Activated naive CD4-positive, alpha-beta T cell treated with anti-CD3 and anti-CD28 coated beads, Interleukin-2, amount 50 U/mL, for 72 hours (primary cell): ENCODE measurements around the gene FASTKD1. TPM values are rescaled to one million over a fixed set of nuclear protein-coding genes. Genes with fewer than 3 reads are reported as not detected.
A peak's percentile ranks its signal among the peaks of the same experiment; 100 is the strongest.
"Not testable (repeated sequence)": the region's sequence is repeated elsewhere in the genome, so short reads cannot be mapped to it uniquely, and the experiment has no call there.

ENCODE experiments used
- ATAC-seq, 2 donors: fragments of 150-1000 bp; cut with Tn5 transposase; 2 replicates each; pipeline ENCODE4 v1.10.0; 2021; ENCODE audit warnings: mild to moderate bottlenecking in 2 of 2, moderate library complexity in 2 of 2
- DNase-seq, 2 donors: peaks; one replicate each; pipeline ENCODE4 v3.0.0; 2021 to 2022; ENCODE audit warnings: low spot score in 2 of 2
- H3K27ac Mint-ChIP-seq, 2 donors: one replicate each; pipeline ENCODE4 v1.8.0; 2022; ENCODE audit warnings: mild to moderate bottlenecking in 2 of 2, mixed read lengths in 2 of 2
- H3K36me3 Mint-ChIP-seq, 2 donors: one replicate each; pipeline ENCODE4 v1.8.0; 2022; ENCODE audit warnings: mixed read lengths in 2 of 2
- H3K9me3 Mint-ChIP-seq, 2 donors: one replicate each; pipeline ENCODE4 v1.8.0; 2022; ENCODE audit warnings: mixed read lengths in 2 of 2
- total RNA-seq, 2 donors: library from RNA; stranded (reverse); gene quantifications; one replicate each; pipeline ENCODE4 v1.2.3, GENCODE V29; 2022

The FASTKD1 gene
- total RNA-seq, 2 donors from 2014 or later, result 30.4 to 63.3 TPM

DNA sequence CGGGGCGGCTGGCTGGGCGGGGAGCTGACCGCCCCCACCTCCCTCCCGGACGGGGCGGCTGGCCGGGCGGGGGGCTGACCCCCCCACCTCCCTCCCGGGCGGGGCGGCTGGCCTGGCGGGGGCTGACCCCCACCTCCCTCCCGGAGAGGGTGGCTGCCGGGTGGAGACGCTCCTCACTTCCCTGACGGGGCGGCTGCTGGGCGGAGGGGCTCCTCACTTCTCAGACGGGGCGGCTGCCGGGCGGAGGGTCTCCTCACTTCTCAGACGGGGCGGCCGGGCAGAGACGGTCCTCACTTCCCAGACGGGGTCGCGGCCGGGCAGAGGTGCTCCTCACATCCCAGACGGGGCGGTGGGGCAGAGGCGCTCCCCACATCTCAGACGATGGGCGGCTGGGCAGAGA, 1.6 kb upstream of the FASTKD1 start:
- ATAC-seq, H3K36me3 Mint-ChIP-seq, H3K9me3 Mint-ChIP-seq, DNase-seq, H3K27ac Mint-ChIP-seq: not testable (repeated sequence)

DNA sequence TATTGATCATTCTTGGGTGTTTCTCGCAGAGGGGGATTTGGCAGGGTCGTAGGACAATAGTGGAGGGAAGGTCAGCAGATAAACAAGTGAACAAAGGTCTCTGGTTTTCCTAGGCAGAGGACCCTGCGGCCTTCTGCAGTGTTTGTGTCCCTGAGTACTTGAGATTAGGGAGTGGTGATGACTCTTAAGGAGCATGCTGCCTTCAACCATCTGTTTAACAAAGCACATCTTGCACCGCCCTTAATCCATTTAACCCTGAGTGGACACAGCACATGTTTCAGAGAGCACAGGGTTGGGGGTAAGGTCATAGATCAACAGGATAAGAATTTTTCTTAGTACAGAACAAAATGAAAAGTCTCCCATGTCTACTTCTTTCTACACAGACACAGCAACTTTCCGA, 874 bp upstream of the FASTKD1 start:
- ATAC-seq, H3K27ac Mint-ChIP-seq, H3K36me3 Mint-ChIP-seq, H3K9me3 Mint-ChIP-seq, DNase-seq: not testable (repeated sequence)

GRCh38 chr2:169573974-169574299, 272 bp upstream of the FASTKD1 start:
- Mint-ChIP-seq H3K36me3 (peaks cover 5 to 9% of the 10 kb centered on the region in 2 donors), H3K27ac (peak overlapping the region; percentile 90 to 92), H3K9me3 (no peaks in the 10 kb centered on the region)
- ATAC-seq, result no peak
- DNase-seq, result no peak

DNA sequence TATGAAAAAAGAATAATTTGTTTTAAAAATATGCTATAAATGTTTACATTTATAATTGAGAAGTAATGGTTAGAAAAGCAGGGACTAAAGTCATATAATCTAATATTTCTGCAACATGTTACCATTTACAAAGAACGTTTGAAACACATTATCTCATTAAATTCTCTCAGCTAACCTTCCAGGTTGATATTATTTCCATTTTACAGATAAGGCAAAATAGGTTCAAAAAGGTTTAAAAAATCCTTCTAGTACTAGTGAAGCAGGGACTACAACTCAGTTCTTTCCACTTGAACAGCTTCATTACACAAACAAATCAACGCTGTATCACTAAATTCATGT, 875 bp downstream of the FASTKD1 start:
- no peaks in the 10 kb centered on the region for H3K9me3 Mint-ChIP-seq
- DNase-seq (no peak), ATAC-seq (no peak)
- peaks cover 5 to 9% of the 10 kb centered on the region in 2 donors for H3K36me3 Mint-ChIP-seq
- H3K27ac Mint-ChIP-seq, result peak overlapping the region in 1 of 2 donors; percentile 90

DNA sequence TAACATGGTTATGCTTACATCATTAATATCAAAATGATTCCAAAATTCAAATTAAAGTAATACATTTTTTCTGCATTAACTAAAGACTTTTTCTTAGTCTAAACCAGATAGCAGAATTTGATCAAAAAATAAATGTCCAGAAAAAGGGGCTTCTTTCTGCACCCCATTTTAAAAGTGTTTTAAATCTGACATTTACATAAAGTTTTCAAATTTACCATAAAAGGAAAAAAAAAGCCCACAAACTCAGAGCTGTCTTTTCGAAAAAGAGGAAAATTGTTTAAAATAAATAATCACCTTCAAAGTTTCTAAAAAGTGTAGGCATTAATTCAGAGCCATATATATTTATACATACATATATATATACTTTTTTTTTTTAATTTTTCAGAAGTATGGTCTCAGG, 1.5 kb downstream of the FASTKD1 start:
- Mint-ChIP-seq H3K27ac (no peak overlapping the region), H3K36me3 (peaks cover 5 to 9% of the 10 kb centered on the region in 2 donors), H3K9me3 (no peaks in the 10 kb centered on the region)
- DNase-seq (no peak), ATAC-seq (no peak)

- Mint-ChIP-seq H3K9me3 (no peaks in the 10 kb centered on the region), H3K27ac (no peak overlapping the region), H3K36me3 (peaks cover 5 to 9% of the 10 kb centered on the region in 2 donors)
- no peak for DNase-seq
- ATAC-seq, result no peak
These were observed 2.1 kb downstream of the FASTKD1 start for GRCh38 chr2:169571571-169571970.

GRCh38 chr2:169570752-169571151, 2.9 kb downstream of the FASTKD1 start:
- DNase-seq, ATAC-seq, H3K9me3 Mint-ChIP-seq: not testable (repeated sequence)

GRCh38 chr2:169569948-169570347, 3.7 kb downstream of the FASTKD1 start:
- ATAC-seq (no peak), DNase-seq (no peak)
- Mint-ChIP-seq H3K27ac (no peak overlapping the region), H3K9me3 (no peaks in the 10 kb centered on the region), H3K36me3 (peaks cover 9 to 14% of the 10 kb centered on the region in 2 donors)

More at GRCh38 chr2:169570752-169571151, 2.9 kb downstream of the FASTKD1 start:
- H3K27ac Mint-ChIP-seq, H3K36me3 Mint-ChIP-seq: not testable (repeated sequence)

- no peak for DNase-seq
- Mint-ChIP-seq H3K27ac (no peak overlapping the region), H3K36me3 (peaks cover 0 to 24% of the 10 kb centered on the region in 2 donors), H3K9me3 (no peaks in the 10 kb centered on the region)
- no peak for ATAC-seq
These were observed 8.0 kb downstream of the FASTKD1 start for GRCh38 chr2:169565686-169566085.

GRCh38 chr2:169562519-169562918, 11.1 kb downstream of the FASTKD1 start:
- Mint-ChIP-seq H3K27ac (peak overlapping the region in 1 of 2 donors; percentile 88), H3K9me3 (no peaks in the 10 kb centered on the region), H3K36me3 (peaks cover 0 to 33% of the 10 kb centered on the region in 2 donors)
- DNase-seq (no peak), ATAC-seq (peak; percentile 40 to 44)

DNA sequence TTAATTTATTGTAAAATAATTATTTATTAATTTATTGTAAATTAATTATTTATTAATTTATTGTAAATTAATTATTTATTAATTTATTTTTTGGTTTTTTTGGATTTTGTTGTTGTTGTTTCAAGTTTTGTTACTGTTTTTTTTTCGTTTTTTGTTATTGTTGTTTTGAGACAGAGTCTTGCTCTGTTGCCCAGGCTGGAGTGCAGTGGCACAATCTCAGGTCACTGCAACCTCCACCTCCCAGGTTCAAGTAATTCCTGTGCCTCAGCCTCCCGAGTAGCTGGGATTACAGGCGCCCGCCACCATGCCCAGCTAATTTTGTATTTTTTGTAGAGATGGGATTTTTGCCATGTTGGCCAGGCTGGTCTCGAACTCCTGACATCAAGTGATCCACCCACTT, 11.6 kb downstream of the FASTKD1 start:
- not testable (repeated sequence) for DNase-seq, ATAC-seq, H3K9me3 Mint-ChIP-seq
- Mint-ChIP-seq H3K36me3 (peaks cover 0 to 33% of the 10 kb centered on the region in 2 donors), H3K27ac (peak overlapping the region in 1 of 2 donors; percentile 88)

DNA sequence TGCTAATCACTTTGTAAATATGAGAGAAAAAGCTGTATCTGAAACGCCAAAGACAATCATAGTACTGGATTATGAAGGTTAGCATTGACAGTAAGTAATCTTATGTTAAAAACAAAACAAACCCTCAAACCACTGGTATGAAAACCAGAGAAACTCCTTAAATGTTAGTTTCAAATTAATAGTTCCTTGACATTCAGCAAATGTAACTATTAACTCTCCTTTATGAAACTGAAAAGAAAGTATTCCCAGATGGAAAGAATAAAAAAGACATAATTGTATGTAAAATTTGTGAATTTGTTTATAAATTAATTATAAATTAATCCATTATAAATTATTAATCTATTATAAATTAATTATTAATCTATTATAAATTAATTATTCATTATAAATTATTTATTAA, 12.3 kb downstream of the FASTKD1 start:
- Mint-ChIP-seq H3K36me3 (peaks cover 0 to 33% of the 10 kb centered on the region in 2 donors), H3K27ac (peak overlapping the region; percentile 63 to 88), H3K9me3 (no peaks in the 10 kb centered on the region)
- peak in 1 of 2 donors; percentile 16 for ATAC-seq
- no peak for DNase-seq

DNA sequence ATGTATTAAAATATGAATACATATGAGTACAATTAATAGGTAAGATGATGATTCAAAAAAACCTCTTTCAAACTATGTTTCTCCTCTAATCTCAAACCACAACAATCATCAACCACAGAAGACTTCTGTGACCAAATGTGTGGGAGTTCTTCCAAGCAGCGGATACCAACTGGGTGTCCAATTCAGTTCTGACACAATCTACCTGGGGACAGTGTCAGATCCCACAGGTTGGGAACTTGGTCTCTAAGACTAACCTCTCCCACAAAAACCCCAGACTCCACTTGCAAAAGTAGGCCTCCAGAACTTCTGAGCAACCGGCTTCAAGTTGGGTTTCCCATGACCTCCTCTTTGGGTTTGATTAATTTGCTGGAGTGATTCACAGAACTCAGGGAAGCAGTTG, 26.9 kb downstream of the FASTKD1 start:
- DNase-seq (no peak), ATAC-seq (peak; percentile 41 to 58)
- Mint-ChIP-seq H3K27ac (no peak overlapping the region), H3K36me3 (no peaks in the 10 kb centered on the region), H3K9me3 (no peaks in the 10 kb centered on the region)

- H3K9me3 Mint-ChIP-seq, result no peaks in the 10 kb centered on the region
- no peak for ATAC-seq
- no peak for DNase-seq
- no peak overlapping the region for H3K27ac Mint-ChIP-seq
- H3K36me3 Mint-ChIP-seq, result no peaks in the 10 kb centered on the region
These were observed 31.2 kb downstream of the FASTKD1 start for GRCh38 chr2:169542433-169542832.

- DNase-seq, result no peak
- H3K9me3 Mint-ChIP-seq, result no peaks in the 10 kb centered on the region
- no peak overlapping the region for H3K27ac Mint-ChIP-seq
- H3K36me3 Mint-ChIP-seq, result no peaks in the 10 kb centered on the region
- no peak for ATAC-seq
These were observed 33.5 kb downstream of the FASTKD1 start for GRCh38 chr2:169540146-169540545.

DNA sequence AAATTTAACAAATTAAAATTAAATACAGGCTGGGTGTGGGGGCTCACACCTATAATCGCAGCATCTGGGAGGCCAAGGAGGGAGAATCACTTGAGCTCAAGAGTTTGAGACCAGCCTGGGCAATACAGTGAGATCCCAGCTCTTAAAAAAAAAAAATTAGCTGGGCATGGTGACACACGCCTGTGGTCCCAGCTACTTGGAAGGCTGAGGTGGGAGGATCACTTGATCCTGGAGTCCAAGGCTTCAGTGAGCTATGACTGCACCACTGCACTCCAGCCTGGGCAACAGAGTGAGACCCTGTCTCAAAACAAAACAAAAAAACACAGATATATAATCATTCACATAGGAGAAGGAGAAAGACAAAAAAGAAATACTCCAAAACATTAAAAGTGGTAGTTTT, 34.2 kb downstream of the FASTKD1 start:
- not testable (repeated sequence) for DNase-seq, ATAC-seq, H3K9me3 Mint-ChIP-seq, H3K36me3 Mint-ChIP-seq
- peak overlapping the region in 1 of 2 donors; percentile 88 for H3K27ac Mint-ChIP-seq

DNA sequence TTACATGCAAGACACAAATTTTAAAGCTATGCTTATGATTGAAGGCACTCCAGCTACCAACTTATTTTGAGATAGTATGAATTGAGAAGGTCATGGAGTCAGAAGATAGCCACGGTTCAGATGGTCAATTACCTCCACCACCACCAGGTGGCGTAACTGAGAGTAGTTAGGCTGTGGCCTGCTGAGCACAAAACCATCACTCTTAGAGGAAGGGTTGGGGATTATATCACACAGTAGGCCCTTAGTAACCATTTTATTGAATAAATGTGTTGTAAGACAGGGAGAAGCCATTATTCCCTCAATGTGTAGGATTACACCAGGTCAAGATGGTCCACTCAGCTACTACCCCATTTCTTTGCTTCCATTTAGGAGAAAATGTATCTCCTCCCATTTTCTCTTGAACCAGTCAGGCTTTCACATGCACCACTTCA, 45.4 kb downstream of the FASTKD1 start:
- no peak overlapping the region for H3K27ac Mint-ChIP-seq
- DNase-seq (peak; percentile 61 to 83), ATAC-seq (peak; percentile 78 to 90)
- H3K9me3 Mint-ChIP-seq, result no peaks in the 10 kb centered on the region
- no peaks in the 10 kb centered on the region for H3K36me3 Mint-ChIP-seq

GRCh38 chr2:169526451-169526850, 47.2 kb downstream of the FASTKD1 start:
- no peaks in the 10 kb centered on the region for H3K36me3 Mint-ChIP-seq
- DNase-seq, result no peak
- H3K9me3 Mint-ChIP-seq, result no peaks in the 10 kb centered on the region
- ATAC-seq, result no peak
- no peak overlapping the region for H3K27ac Mint-ChIP-seq

DNA sequence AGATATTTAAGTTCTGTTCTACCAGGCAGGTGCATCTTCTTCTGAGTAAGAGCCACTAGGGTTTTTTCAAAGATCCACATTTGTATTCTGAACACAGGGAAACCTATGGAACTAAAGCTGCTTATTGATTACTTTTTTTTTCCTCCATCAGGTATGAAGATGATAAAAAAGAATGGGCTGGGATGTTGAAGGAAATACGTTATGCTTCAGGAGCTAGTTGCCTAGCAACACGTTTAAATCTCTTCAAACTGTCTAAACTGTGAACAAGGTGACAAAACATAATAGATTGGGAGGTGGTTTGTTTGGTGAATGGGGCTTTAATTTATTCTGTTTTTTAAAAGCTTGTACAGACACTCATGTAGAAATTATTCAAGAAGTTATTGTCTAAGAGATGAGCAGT, 48.2 kb downstream of the FASTKD1 start:
- DNase-seq (no peak), ATAC-seq (no peak)
- H3K36me3 Mint-ChIP-seq, result no peaks in the 10 kb centered on the region
- no peak overlapping the region for H3K27ac Mint-ChIP-seq
- no peaks in the 10 kb centered on the region for H3K9me3 Mint-ChIP-seq
